ENCODE results near the gene ADGRA1.

GRCh38 chr10:133049639-133050038 is 38.1 kb upstream of the ADGRA1 start:
- TF ChIP-seq, protein P1, sequence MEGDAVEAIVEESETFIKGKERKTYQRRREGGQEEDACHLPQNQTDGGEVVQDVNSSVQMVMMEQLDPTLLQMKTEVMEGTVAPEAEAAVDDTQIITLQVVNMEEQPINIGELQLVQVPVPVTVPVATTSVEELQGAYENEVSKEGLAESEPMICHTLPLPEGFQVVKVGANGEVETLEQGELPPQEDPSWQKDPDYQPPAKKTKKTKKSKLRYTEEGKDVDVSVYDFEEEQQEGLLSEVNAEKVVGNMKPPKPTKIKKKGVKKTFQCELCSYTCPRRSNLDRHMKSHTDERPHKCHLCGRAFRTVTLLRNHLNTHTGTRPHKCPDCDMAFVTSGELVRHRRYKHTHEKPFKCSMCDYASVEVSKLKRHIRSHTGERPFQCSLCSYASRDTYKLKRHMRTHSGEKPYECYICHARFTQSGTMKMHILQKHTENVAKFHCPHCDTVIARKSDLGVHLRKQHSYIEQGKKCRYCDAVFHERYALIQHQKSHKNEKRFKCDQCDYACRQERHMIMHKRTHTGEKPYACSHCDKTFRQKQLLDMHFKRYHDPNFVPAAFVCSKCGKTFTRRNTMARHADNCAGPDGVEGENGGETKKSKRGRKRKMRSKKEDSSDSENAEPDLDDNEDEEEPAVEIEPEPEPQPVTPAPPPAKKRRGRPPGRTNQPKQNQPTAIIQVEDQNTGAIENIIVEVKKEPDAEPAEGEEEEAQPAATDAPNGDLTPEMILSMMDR (IDR thresholded peaks at IDR 0.05), result no peak
- TF ChIP-seq POLR2A (IDR thresholded peaks at IDR 0.05), result no peak
